ENCODE data around the gene ZNF516. TPM values are rescaled to one million over a fixed set of nuclear protein-coding genes. Genes with fewer than 3 reads are reported as not detected.

The ZNF516 gene
- total RNA-seq, 1 experiment from 2014 or later = 28.3 TPM

- Mint-ChIP-seq H3K4me3 (ENCODE audit: unreplicated experiment) (no peak overlapping the region), H3K27ac (ENCODE audit: low read depth, unreplicated experiment) (no peak overlapping the region), H3K36me3 (ENCODE audit: insufficient read depth, unreplicated experiment) (no peaks in the 10 kb centered on the region), H3K27me3 (ENCODE audit: insufficient read depth, unreplicated experiment) (no peaks in the 10 kb centered on the region), H3K4me1 (ENCODE audit: insufficient read depth, unreplicated experiment) (peaks cover 55% of the 10 kb centered on the region), H3K9me3 (ENCODE audit: unreplicated experiment) (no peaks in the 10 kb centered on the region)
- no TSS peak for BruUV-seq (replicated peaks)
- intact Hi-C loops (cut with micrococcal nuclease) = no loop called here
- TF ChIP-seq CTCF (IDR thresholded peaks at IDR 0.05; ENCODE audit: unreplicated experiment) = no peak
- POLR2A ChIA-PET = interaction anchor here (1.1 to 1.6 kb wide), 2 partner anchors 118 to 173 kb away, joined by 4 to 6 read pairs; no protein-coding TSS in a partner anchor
- DNase-seq (ENCODE audit: unreplicated experiment) = no peak
- CTCF ChIA-PET = interaction anchor here (0.8 to 2.1 kb wide), 3 partner anchors 7 to 49 kb away, joined by 3 to 5 read pairs (median 4); no protein-coding TSS in a partner anchor
These were observed 47.7 kb downstream of the ZNF516 start for GRCh38 chr18:76447258-76447890.

- no peak overlapping the region for H3K4me3 Mint-ChIP-seq (ENCODE audit: unreplicated experiment)
- POLR2A ChIA-PET = interaction anchor here (1.6 to 2.0 kb wide), 2 partner anchors 14 to 173 kb away, joined by 6 read pairs; no protein-coding TSS in a partner anchor
These were observed 48.5 kb downstream of the ZNF516 start for GRCh38 chr18:76446321-76447257.

GRCh38 chr18:76445741-76446232 lies 49.3 kb downstream of the ZNF516 start:
- Mint-ChIP-seq H3K27me3 (ENCODE audit: insufficient read depth, unreplicated experiment) (no peaks in the 10 kb centered on the region), H3K36me3 (ENCODE audit: insufficient read depth, unreplicated experiment) (peaks cover 8% of the 10 kb centered on the region), H3K4me3 (ENCODE audit: unreplicated experiment) (no peak overlapping the region), H3K4me1 (ENCODE audit: insufficient read depth, unreplicated experiment) (peaks cover 50% of the 10 kb centered on the region), H3K9me3 (ENCODE audit: unreplicated experiment) (no peaks in the 10 kb centered on the region), H3K27ac (ENCODE audit: low read depth, unreplicated experiment) (no peak overlapping the region)
- POLR2A ChIA-PET = interaction anchor here (1.3 to 2.0 kb wide), 3 partner anchors 15 to 174 kb away, joined by 6 read pairs; no protein-coding TSS in a partner anchor
- intact Hi-C loops (cut with micrococcal nuclease) = no loop called here
- DNase-seq (ENCODE audit: unreplicated experiment) = no peak
- TF ChIP-seq CTCF (IDR thresholded peaks at IDR 0.05; ENCODE audit: unreplicated experiment) = no peak
- CTCF ChIA-PET = interaction anchor here (0.5 to 1.6 kb wide), 5 partner anchors 9 to 426 kb away, joined by 3 to 4 read pairs (median 3); no protein-coding TSS in a partner anchor
- BruUV-seq (replicated peaks) = no TSS peak

More at GRCh38 chr18:76446321-76447257, 48.5 kb downstream of the ZNF516 start:
- Mint-ChIP-seq H3K36me3 (ENCODE audit: insufficient read depth, unreplicated experiment) (peaks cover 7% of the 10 kb centered on the region), H3K4me1 (ENCODE audit: insufficient read depth, unreplicated experiment) (peaks cover 50% of the 10 kb centered on the region), H3K9me3 (ENCODE audit: unreplicated experiment) (no peaks in the 10 kb centered on the region), H3K27me3 (ENCODE audit: insufficient read depth, unreplicated experiment) (no peaks in the 10 kb centered on the region), H3K27ac (ENCODE audit: low read depth, unreplicated experiment) (no peak overlapping the region)
- CTCF ChIA-PET = interaction anchor here (0.8 to 2.1 kb wide), 3 partner anchors 8 to 48 kb away, joined by 3 to 5 read pairs (median 4); no protein-coding TSS in a partner anchor
- DNase-seq (ENCODE audit: unreplicated experiment) = no peak
- intact Hi-C loops (cut with micrococcal nuclease) = no loop called here
- no peak for TF ChIP-seq CTCF (IDR thresholded peaks at IDR 0.05; ENCODE audit: unreplicated experiment)
- no TSS peak for BruUV-seq (replicated peaks)
